ENCODE measurements around the gene LST1. TPM values are rescaled to one million over a fixed set of nuclear protein-coding genes. Genes with fewer than 3 reads are reported as not detected.

LST1 gene
- total and polyA plus RNA-seq, 11 donors: 1.6 to 58.0 (median 3.7) TPM; not detected in 1

DNA sequence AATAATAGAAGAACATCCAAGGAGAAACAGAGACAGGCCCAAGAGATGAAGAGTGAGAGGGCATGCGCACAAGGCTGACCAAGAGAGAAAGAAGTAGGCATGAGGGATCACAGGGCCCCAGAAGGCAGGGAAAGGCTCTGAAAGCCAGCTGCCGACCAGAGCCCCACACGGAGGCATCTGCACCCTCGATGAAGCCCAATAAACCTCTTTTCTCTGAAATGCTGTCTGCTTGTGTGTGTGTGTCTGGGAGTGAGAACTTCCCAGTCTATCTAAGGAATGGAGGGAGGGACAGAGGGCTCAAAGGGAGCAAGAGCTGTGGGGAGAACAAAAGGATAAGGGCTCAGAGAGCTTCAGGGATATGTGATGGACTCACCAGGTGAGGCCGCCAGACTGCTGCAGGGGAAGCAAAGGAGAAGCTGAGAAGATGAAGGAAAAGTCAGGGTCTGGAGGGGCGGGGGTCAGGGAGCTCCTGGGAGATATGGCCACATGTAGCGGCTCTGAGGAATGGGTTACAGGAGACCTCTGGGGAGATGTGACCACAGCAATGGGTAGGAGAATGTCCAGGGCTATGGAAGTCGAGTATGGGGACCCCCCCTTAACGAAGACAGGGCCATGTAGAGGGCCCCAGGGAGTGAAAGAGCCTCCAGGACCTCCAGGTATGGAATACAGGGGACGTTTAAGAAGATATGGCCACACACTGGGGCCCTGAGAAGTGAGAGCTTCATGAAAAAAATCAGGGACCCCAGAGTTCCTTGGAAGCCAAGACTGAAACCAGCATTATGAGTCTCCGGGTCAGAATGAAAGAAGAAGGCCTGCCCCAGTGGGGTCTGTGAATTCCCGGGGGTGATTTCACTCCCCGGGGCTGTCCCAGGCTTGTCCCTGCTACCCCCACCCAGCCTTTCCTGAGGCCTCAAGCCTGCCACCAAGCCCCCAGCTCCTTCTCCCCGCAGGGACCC lies 11.7 kb upstream of the LST1 start:
- TF ChIP-seq POLR2A (IDR thresholded peaks at IDR 0.05): no peak
- TF ChIP-seq, protein P1, sequence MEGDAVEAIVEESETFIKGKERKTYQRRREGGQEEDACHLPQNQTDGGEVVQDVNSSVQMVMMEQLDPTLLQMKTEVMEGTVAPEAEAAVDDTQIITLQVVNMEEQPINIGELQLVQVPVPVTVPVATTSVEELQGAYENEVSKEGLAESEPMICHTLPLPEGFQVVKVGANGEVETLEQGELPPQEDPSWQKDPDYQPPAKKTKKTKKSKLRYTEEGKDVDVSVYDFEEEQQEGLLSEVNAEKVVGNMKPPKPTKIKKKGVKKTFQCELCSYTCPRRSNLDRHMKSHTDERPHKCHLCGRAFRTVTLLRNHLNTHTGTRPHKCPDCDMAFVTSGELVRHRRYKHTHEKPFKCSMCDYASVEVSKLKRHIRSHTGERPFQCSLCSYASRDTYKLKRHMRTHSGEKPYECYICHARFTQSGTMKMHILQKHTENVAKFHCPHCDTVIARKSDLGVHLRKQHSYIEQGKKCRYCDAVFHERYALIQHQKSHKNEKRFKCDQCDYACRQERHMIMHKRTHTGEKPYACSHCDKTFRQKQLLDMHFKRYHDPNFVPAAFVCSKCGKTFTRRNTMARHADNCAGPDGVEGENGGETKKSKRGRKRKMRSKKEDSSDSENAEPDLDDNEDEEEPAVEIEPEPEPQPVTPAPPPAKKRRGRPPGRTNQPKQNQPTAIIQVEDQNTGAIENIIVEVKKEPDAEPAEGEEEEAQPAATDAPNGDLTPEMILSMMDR (IDR thresholded peaks at IDR 0.05): no peak
- no peak for ATAC-seq
- DNase-seq: no peak
- Histone ChIP-seq H3K27me3 (no peaks in the 10 kb centered on the region), H3K36me3 (peaks cover 0 to 10% (median 0%) of the 10 kb centered on the region in 9 donors), H3K4me3 (no peak overlapping the region), H3K9me3 (no peaks in the 10 kb centered on the region), H3K27ac (peak overlapping the region in 11 of 12 donors; percentile 45 to 88 (median 73)), H3K4me1 (peaks cover 0 to 42% (median 3%) of the 10 kb centered on the region in 12 donors)
- 79 to 88% (median 82%) methylated on average over 14 of the region's 14 CpGs for WGBS, 4 donors
- intact Hi-C loops (cut with DNase I): no loop called here

DNA sequence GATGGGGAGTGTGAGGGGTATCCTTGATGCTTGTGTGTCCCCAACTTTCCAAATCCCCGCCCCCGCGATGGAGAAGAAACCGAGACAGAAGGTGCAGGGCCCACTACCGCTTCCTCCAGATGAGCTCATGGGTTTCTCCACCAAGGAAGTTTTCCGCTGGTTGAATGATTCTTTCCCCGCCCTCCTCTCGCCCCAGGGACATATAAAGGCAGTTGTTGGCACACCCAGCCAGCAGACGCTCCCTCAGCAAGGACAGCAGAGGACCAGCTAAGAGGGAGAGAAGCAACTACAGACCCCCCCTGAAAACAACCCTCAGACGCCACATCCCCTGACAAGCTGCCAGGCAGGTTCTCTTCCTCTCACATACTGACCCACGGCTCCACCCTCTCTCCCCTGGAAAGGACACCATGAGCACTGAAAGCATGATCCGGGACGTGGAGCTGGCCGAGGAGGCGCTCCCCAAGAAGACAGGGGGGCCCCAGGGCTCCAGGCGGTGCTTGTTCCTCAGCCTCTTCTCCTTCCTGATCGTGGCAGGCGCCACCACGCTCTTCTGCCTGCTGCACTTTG lies 10.7 kb upstream of the LST1 start, which contains the start of gene TNF:
TNF (plus strand) TSS at position 231 of the 567 bp plus-strand sequence; CDS start at position 408, 177 bp downstream.
- DNase-seq: peak; percentile 60 to 70 (median 66)
- peak; percentile 34 to 83 (median 57) for ATAC-seq
- 50 to 60% (median 57%) methylated on average over 17 to 19 of the region's 19 CpGs for WGBS, 4 donors

DNA sequence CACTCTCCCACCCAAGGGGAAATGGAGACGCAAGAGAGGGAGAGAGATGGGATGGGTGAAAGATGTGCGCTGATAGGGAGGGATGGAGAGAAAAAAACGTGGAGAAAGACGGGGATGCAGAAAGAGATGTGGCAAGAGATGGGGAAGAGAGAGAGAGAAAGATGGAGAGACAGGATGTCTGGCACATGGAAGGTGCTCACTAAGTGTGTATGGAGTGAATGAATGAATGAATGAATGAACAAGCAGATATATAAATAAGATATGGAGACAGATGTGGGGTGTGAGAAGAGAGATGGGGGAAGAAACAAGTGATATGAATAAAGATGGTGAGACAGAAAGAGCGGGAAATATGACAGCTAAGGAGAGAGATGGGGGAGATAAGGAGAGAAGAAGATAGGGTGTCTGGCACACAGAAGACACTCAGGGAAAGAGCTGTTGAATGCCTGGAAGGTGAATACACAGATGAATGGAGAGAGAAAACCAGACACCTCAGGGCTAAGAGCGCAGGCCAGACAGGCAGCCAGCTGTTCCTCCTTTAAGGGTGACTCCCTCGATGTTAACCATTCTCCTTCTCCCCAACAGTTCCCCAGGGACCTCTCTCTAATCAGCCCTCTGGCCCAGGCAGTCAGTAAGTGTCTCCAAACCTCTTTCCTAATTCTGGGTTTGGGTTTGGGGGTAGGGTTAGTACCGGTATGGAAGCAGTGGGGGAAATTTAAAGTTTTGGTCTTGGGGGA lies 10.0 kb upstream of the LST1 start:
- peaks cover 0 to 53% (median 6%) of the 10 kb centered on the region in 12 donors for H3K4me1 ChIP-seq
- DNase-seq (no peak), ATAC-seq (no peak)
- peaks cover 0 to 10% (median 0%) of the 10 kb centered on the region in 9 donors for H3K36me3 ChIP-seq
- peak overlapping the region; percentile 28 to 74 (median 52) for H3K4me3 ChIP-seq
- H3K27ac ChIP-seq: peak overlapping the region in 11 of 12 donors; percentile 45 to 88 (median 73)
- WGBS, 4 donors: 60 to 64% (median 61%) methylated on average over 8 of the region's 8 CpGs
- intact Hi-C loops (cut with DNase I): no loop called here
- H3K27me3 ChIP-seq: no peaks in the 10 kb centered on the region
- TF ChIP-seq, protein P1 (IDR thresholded peaks at IDR 0.05): no peak
- TF ChIP-seq POLR2A (IDR thresholded peaks at IDR 0.05): no peak
- H3K9me3 ChIP-seq: no peaks in the 10 kb centered on the region

More for the DNA sequence above, 10.7 kb upstream of the LST1 start, which contains the start of gene TNF:
- Histone ChIP-seq H3K4me1 (peaks cover 0 to 49% (median 3%) of the 10 kb centered on the region in 12 donors), H3K27me3 (no peaks in the 10 kb centered on the region), H3K36me3 (peaks cover 0 to 10% (median 0%) of the 10 kb centered on the region in 9 donors), H3K4me3 (peak within 1 kb of the TSS; percentile 28 to 74 (median 52)), H3K27ac (peak within 1 kb of the TSS; percentile 44 to 88 (median 72)), H3K9me3 (no peaks in the 10 kb centered on the region)
- intact Hi-C loops (cut with DNase I): no loop called here
- peak in 1 of 2 donors; percentile 75 for TF ChIP-seq POLR2A (IDR thresholded peaks at IDR 0.05)
- TF ChIP-seq, protein P1 (IDR thresholded peaks at IDR 0.05): no peak
